ENCODE measurements around the gene PPP2R3B.

Gene PPP2R3B

GRCh38 chrX:292900-293897, 93.5 kb downstream of the PPP2R3B start:
- H3K27ac ChIP-seq (ENCODE audit: poor library complexity, severe bottlenecking), result no peak overlapping the region
- no peaks in the 10 kb centered on the region for H3K4me1 ChIP-seq (ENCODE audit: insufficient read depth, poor library complexity, severe bottlenecking)
- no peaks in the 10 kb centered on the region for H3K27me3 ChIP-seq (ENCODE audit: insufficient read depth, poor library complexity, severe bottlenecking)
- no peaks in the 10 kb centered on the region for H3K9me3 ChIP-seq (ENCODE audit: severe bottlenecking)
- H3K4me3 ChIP-seq (ENCODE audit: severe bottlenecking), result no peak overlapping the region
- no peak for TF ChIP-seq CTCF (IDR thresholded peaks at IDR 0.05; ENCODE audit: poor library complexity, severe bottlenecking)
- DNase-seq (ENCODE audit: low spot score) (peak; percentile 72), ATAC-seq (ENCODE audit: low read depth) (no peak; the same call in 2 of the 3 replicates)
- H3K36me3 ChIP-seq (ENCODE audit: low read depth), result peaks cover 79% of the 10 kb centered on the region

GRCh38 chrX:291411-291901, 95.3 kb downstream of the PPP2R3B start:
- peak; percentile 68 for DNase-seq (ENCODE audit: low spot score)
- peaks cover 89% of the 10 kb centered on the region for H3K36me3 ChIP-seq (ENCODE audit: low read depth)
- no peak for ATAC-seq (ENCODE audit: low read depth)

DNA sequence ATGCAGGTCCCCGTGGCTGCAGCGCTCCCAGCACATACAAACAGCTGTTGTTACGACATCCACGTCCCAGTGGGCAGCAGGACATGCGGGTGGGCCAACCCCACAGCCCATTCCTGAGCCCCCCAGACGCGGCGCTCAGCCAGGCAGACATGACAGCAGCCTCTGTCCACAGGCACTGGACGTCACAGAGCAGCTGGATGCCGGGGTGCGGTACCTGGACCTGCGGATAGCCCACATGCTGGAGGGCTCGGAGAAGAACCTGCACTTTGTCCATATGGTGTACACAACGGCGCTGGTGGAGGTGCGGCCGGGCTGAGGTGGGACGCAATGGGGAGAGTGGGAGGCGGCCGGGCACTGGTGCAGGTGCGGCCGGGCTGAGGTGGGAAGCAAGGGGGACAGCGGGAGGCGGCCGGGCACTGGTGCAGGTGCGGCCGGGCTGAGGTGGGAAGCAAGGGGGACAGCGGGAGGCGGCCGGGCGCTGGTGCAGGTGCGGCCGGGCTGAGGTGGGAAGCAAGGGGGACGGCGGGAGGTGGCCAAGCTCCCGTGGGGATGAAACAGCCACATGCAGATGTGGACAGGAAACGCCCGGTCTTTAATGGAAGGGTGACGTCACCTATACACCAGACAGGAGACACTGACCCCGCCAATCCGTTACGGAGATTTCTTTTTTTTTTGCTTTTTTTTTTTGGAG, 96.1 kb downstream of the PPP2R3B start:
- DNase-seq (ENCODE audit: low spot score) (peak; percentile 67), ATAC-seq (ENCODE audit: low read depth) (no peak)
- peaks cover 5% of the 10 kb centered on the region for H3K4me1 ChIP-seq (ENCODE audit: insufficient read depth, poor library complexity, severe bottlenecking)
- H3K9me3 ChIP-seq (ENCODE audit: severe bottlenecking), result no peaks in the 10 kb centered on the region
- H3K4me3 ChIP-seq (ENCODE audit: severe bottlenecking), result no peak overlapping the region
- peaks cover 89% of the 10 kb centered on the region for H3K36me3 ChIP-seq (ENCODE audit: low read depth)
- no peak for TF ChIP-seq CTCF (IDR thresholded peaks at IDR 0.05; ENCODE audit: poor library complexity, severe bottlenecking)
- H3K27ac ChIP-seq (ENCODE audit: poor library complexity, severe bottlenecking), result no peak overlapping the region
- no peaks in the 10 kb centered on the region for H3K27me3 ChIP-seq (ENCODE audit: insufficient read depth, poor library complexity, severe bottlenecking)

More at GRCh38 chrX:291411-291901, 95.3 kb downstream of the PPP2R3B start:
- H3K27ac ChIP-seq (ENCODE audit: poor library complexity, severe bottlenecking), result no peak overlapping the region
- no peaks in the 10 kb centered on the region for H3K9me3 ChIP-seq (ENCODE audit: severe bottlenecking)
- H3K27me3 ChIP-seq (ENCODE audit: insufficient read depth, poor library complexity, severe bottlenecking), result no peaks in the 10 kb centered on the region
- no peak for TF ChIP-seq CTCF (IDR thresholded peaks at IDR 0.05; ENCODE audit: poor library complexity, severe bottlenecking)
- peaks cover 5% of the 10 kb centered on the region for H3K4me1 ChIP-seq (ENCODE audit: insufficient read depth, poor library complexity, severe bottlenecking)
- no peak overlapping the region for H3K4me3 ChIP-seq (ENCODE audit: severe bottlenecking)

DNA sequence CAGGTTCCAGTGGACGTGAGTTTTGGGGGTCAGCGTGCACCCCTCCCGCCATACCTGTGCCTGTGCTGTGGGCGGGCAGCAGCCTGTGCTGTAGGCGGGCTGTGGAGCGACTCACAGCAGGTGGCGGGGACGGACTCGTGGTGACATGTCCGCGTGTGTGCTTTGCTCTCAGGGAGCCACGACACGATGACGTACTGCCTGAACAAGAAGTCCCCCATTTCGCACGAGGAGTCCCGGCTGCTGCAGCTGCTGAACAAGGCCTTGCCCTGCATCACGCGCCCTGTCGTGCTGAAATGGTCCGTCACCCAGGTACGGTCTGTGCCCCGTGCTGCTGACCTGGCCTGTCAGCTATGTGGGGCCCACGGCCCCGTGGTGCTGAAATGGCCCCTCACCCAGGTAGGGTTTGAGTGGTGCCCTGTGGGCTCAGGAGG, 98.1 kb downstream of the PPP2R3B start:
- H3K27me3 ChIP-seq (ENCODE audit: insufficient read depth, poor library complexity, severe bottlenecking), result no peaks in the 10 kb centered on the region
- no peaks in the 10 kb centered on the region for H3K9me3 ChIP-seq (ENCODE audit: severe bottlenecking)
- H3K27ac ChIP-seq (ENCODE audit: poor library complexity, severe bottlenecking), result no peak overlapping the region
- ATAC-seq (ENCODE audit: low read depth), result no peak
- peaks cover 88% of the 10 kb centered on the region for H3K36me3 ChIP-seq (ENCODE audit: low read depth)
- H3K4me1 ChIP-seq (ENCODE audit: insufficient read depth, poor library complexity, severe bottlenecking), result peaks cover 5% of the 10 kb centered on the region
- peak; percentile 63 for DNase-seq (ENCODE audit: low spot score)
- TF ChIP-seq CTCF (IDR thresholded peaks at IDR 0.05; ENCODE audit: poor library complexity, severe bottlenecking), result no peak
- no peak overlapping the region for H3K4me3 ChIP-seq (ENCODE audit: severe bottlenecking)
